ENCODE results near the gene SEMA6A. TPM values are rescaled to one million over a fixed set of nuclear protein-coding genes. Genes with fewer than 3 reads are reported as not detected.

SEMA6A gene
- total and polyA plus RNA-seq, 10 of the 15 experiments (the other 5 are each of a cell fraction or from before 2014, with no cell fraction given), result 0.16 to 10.2 (median 1.1) TPM

DNA sequence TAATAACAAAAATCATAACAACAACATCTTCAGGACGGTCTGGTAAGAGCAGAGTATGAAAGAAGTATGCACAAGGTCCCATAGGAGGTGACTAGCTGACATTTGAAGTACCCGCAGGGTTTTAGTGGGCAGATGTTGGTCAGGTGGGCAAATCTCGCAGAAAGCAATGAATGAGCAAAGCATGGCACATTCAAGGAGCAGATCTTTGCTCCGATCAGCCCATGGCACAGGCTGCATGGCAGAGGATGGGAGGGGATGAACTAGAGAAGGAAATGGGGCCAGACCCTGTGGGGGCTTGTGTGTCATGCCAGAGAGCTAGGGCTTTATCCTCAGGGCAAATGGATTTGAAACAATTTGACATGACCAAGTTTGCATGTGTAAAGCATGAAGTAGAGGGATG is 90.0 kb downstream of the SEMA6A start:
- 78% methylated on average over 4 of the region's 4 CpGs for WGBS (ENCODE audit: insufficient coverage, insufficient replicate concordance, low lambda C conversion rate, missing lambda C conversion rate)
- no peak overlapping the region for H3K27ac ChIP-seq (ENCODE audit: control insufficient read depth, insufficient read depth)
- H3K4me3 ChIP-seq, result no peak overlapping the region
- ChIA-PET SMC1A (ENCODE audit: uncharacterized antibody, unreplicated experiment) (no interaction called here), CTCF (no interaction called here), RAD21 (ENCODE audit: unreplicated experiment) (no interaction called here), POLR2A (no interaction called here)
- H3K9me3 ChIP-seq (replicated peaks; ENCODE audit: control insufficient read depth, insufficient read depth, low read length), result no peaks in the 10 kb centered on the region; the same call in 2 of the 3 replicates
- H3K4me2 ChIP-seq (ENCODE audit: control insufficient read depth, insufficient read depth), result no peak overlapping the region
- H2AFZ ChIP-seq (ENCODE audit: control insufficient read depth, low read depth, low read length), result no peak overlapping the region
- no peaks in the 10 kb centered on the region for H4K20me1 ChIP-seq (ENCODE audit: control insufficient read depth, insufficient read depth)
- FAIRE-seq, result no peak
- TF ChIP-seq ASH2L (IDR thresholded peaks at IDR 0.05; ENCODE audit: borderline replicate concordance, low read depth) (no peak), RCOR1 (conservative IDR thresholded peaks at IDR 0.05; ENCODE audit: low read depth, low read length) (no peak), TBL1XR1 (IDR thresholded peaks at IDR 0.05; ENCODE audit: low read depth, low read length) (no peak), PAX8 (IDR thresholded peaks at IDR 0.05) (no peak)
- no peaks in the 10 kb centered on the region for H3K27me3 ChIP-seq (replicated peaks in 1 of 2; ENCODE audit: control insufficient read depth in 2 of 2, insufficient read depth in 2 of 2, low read length in 1 of 2)
- BruUV-seq (replicated peaks), result no TSS peak
- no peaks in the 10 kb centered on the region for H3K36me3 ChIP-seq (ENCODE audit: control insufficient read depth in 2 of 2, insufficient read depth in 2 of 2, low read length in 1 of 2)
- no peaks in the 10 kb centered on the region for H3K79me2 ChIP-seq (ENCODE audit: control insufficient read depth, insufficient read depth, low read length)
- intact Hi-C loops (cut with micrococcal nuclease; ENCODE audit: unreplicated experiment), result no loop called here
- no peaks in the 10 kb centered on the region for H3K4me1 ChIP-seq (ENCODE audit: control insufficient read depth, insufficient read depth, low read length)
- ATAC-seq, result no peak
- H3K9ac ChIP-seq (ENCODE audit: control insufficient read depth, insufficient read depth, low read length), result no peak overlapping the region
- in situ Hi-C loops (cut with MboI), result no loop called here
- no peak for DNase-seq (ENCODE audit: low read depth, low spot score)

- ATAC-seq (no peak), FAIRE-seq (no peak), DNase-seq (ENCODE audit: low read depth, low spot score) (no peak)
- in situ Hi-C loops (cut with MboI), result no loop called here
- no TSS peak for BruUV-seq (replicated peaks)
- Histone ChIP-seq H3K4me1 (ENCODE audit: control insufficient read depth, insufficient read depth, low read length) (no peaks in the 10 kb centered on the region), H3K79me2 (ENCODE audit: control insufficient read depth, insufficient read depth, low read length) (no peaks in the 10 kb centered on the region), H3K9me3 (replicated peaks; ENCODE audit: control insufficient read depth, insufficient read depth, low read length) (peaks cover 4% of the 10 kb centered on the region; the same call in 2 of the 3 replicates), H3K27me3 (replicated peaks in 1 of 2; ENCODE audit: control insufficient read depth in 2 of 2, insufficient read depth in 2 of 2, low read length in 1 of 2) (no peaks in the 10 kb centered on the region), H2AFZ (ENCODE audit: control insufficient read depth, low read depth, low read length) (no peak overlapping the region), H3K27ac (ENCODE audit: control insufficient read depth, insufficient read depth) (no peak overlapping the region), H3K4me2 (ENCODE audit: control insufficient read depth, insufficient read depth) (no peak overlapping the region), H3K4me3 (no peak overlapping the region), H3K36me3 (ENCODE audit: control insufficient read depth in 2 of 2, insufficient read depth in 2 of 2, low read length in 1 of 2) (no peaks in the 10 kb centered on the region), H4K20me1 (ENCODE audit: control insufficient read depth, insufficient read depth) (no peaks in the 10 kb centered on the region), H3K9ac (ENCODE audit: control insufficient read depth, insufficient read depth, low read length) (no peak overlapping the region)
- ChIA-PET CTCF (no interaction called here), SMC1A (ENCODE audit: uncharacterized antibody, unreplicated experiment) (interaction anchor here (1.8 kb wide), 1 partner anchor 11 kb away, joined by 4 read pairs; no protein-coding TSS in a partner anchor), POLR2A (interaction anchor here (0.8 kb wide), 1 partner anchor 440 kb away, joined by 7 read pairs; no protein-coding TSS in a partner anchor), RAD21 (ENCODE audit: unreplicated experiment) (no interaction called here)
- 6% methylated on average over 1 of the region's 1 CpG for WGBS (ENCODE audit: insufficient coverage, insufficient replicate concordance, low lambda C conversion rate, missing lambda C conversion rate)
- intact Hi-C loops (cut with micrococcal nuclease; ENCODE audit: unreplicated experiment), result no loop called here
- TF ChIP-seq E2F8 (IDR thresholded peaks at IDR 0.05; ENCODE audit: low read depth, partially characterized antibody), result no peak
Observed at GRCh38 chr5:116482394-116482793, 92.2 kb downstream of the SEMA6A start.
